ENCODE data around the gene OSBPL9.
A peak's percentile ranks its signal among the peaks of the same experiment; 100 is the strongest.
"Not testable (repeated sequence)": the region's sequence is repeated elsewhere in the genome, so short reads cannot be mapped to it uniquely, and the experiment has no call there.

The OSBPL9 gene

DNA sequence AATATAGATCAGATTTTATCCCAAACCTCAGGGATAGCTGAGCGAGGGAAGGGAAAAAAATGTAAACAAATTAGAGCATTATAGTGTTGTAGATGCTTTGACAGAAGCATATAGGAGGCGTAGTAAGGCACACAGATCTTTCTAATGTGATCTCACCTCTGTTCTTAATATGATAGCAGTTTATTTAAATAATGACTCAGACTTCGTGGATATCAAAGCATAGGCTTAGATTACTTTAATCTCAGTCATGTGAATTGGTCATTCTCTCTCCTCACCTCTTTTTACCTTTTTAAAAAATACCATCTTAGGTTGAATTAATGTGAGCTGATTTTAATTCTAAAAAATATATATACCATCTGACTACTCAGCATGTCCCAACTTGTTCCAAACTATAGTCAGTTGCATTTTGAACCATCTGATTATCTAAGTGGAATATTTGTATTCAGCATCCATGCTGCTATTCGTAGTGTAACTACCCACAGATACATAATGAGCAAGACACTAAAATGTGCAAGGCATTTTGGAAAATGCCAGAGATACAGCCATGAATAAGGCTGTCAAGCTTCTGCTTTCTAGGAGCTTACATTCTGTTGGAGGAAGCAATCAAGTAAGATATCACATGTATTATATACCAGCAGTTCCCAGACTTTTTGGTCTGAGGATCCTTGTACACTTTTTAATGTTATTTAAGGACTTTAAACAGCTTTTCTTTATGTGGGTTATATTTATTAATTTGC, 76.7 kb downstream of the OSBPL9 start:
- no peak for DNase-seq (ENCODE audit: low read depth, low spot score)
- H3K4me3 ChIP-seq (ENCODE audit: low read length), result no peak overlapping the region

DNA sequence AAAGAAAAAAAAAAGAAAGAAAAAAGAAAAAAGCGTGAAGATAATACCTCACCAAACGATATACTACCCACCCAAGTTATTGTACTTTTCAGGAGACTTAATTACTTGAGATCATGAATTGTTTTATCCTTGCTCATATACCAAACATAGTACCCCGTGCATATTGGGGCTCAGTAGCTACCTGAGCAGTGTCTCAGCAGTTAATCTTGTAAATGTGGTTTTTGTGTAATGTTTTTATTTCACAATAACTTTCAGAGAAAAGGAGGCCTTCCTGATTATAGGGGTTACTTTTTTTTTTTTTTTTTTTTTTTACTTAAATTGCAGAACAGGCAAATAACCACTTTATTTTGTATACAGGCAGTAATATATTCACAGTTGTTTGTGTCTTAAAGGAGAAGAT, 80.3 kb downstream of the OSBPL9 start:
- no peak for DNase-seq (ENCODE audit: low read depth, low spot score)
- H3K4me3 ChIP-seq (ENCODE audit: low read length), result no peak overlapping the region

DNA sequence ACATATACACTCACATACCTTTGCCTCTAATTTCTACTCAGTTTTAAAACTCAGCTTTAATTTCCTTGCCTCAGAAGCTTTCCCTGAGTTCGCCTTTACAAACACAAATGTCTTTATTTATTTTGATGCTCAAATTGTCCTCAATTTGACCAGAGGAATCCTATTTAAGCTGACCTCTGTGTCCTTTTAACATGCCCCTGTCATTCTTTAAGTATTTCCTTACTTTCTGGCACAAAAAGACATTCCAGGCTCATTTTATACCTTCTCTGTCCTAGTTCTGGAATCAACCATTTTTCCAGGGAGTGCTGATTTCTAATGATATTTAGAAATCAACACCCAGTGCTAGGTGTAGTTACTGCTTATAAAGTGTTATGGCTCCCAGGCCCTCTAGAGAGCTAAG, 82.5 kb downstream of the OSBPL9 start:
- no peak for DNase-seq (ENCODE audit: low read depth, low spot score)
- no peak overlapping the region for H3K4me3 ChIP-seq (ENCODE audit: low read length)

DNA sequence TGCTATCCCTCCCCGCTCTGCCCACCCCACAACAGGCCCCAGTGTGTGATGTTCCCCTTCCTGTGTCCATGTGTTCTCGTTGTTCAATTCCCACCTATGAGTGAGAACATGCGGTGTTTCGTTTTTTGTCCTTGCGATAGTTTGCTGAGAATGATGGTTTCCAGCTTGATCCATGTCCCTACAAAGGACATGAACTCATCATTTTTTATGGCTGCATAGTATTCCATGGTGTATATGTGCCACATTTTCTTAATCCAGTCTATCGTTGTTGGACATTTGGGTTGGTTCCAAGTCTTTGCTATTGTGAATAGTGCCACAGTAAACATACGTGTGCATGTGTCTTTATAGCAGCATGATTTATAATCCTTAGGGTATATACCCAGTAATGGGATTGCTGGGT, 84.9 kb downstream of the OSBPL9 start:
- H3K4me3 ChIP-seq (ENCODE audit: low read length); DNase-seq (ENCODE audit: low read depth, low spot score): not testable (repeated sequence)

DNA sequence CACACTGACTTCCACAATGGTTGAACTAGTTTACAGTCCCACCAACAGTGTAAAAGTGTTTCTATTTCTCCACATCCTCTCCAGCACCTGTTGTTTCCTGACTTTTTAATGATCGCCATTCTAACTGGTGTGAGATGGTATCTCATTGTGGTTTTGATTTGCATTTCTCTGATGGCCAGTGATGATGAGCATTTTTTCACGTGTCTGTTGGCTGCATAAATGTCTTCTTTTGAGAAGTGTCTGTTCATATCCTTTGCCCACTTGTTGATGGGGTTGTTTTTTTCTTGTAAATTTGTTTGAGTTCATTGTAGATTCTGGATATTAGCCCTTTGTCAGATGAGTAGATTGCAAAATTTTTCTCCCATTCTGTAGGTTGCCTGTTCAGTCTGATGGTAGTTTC, 85.3 kb downstream of the OSBPL9 start:
- not testable (repeated sequence) for H3K4me3 ChIP-seq (ENCODE audit: low read length); DNase-seq (ENCODE audit: low read depth, low spot score)

DNA sequence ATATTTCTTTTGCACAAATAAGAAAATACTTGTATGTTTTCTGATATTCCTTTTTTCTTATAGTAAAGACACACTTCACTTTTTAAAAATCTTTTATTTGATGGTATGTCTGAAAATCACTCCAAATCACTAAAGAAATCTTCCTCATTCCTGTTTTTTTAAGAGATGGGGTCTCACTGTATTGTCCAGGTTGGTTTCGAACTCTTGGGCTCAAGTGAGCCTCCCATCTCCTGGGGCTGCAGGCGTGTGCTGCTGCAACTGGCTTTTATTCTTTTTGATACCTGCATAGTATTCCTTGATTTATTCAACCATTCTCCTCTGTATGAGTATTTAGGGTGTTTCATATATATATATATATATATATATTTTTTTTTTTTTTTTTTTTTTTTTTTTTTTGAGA, 88.1 kb downstream of the OSBPL9 start:
- DNase-seq (ENCODE audit: low read depth, low spot score), result no peak
- H3K4me3 ChIP-seq (ENCODE audit: low read length), result no peak overlapping the region

DNA sequence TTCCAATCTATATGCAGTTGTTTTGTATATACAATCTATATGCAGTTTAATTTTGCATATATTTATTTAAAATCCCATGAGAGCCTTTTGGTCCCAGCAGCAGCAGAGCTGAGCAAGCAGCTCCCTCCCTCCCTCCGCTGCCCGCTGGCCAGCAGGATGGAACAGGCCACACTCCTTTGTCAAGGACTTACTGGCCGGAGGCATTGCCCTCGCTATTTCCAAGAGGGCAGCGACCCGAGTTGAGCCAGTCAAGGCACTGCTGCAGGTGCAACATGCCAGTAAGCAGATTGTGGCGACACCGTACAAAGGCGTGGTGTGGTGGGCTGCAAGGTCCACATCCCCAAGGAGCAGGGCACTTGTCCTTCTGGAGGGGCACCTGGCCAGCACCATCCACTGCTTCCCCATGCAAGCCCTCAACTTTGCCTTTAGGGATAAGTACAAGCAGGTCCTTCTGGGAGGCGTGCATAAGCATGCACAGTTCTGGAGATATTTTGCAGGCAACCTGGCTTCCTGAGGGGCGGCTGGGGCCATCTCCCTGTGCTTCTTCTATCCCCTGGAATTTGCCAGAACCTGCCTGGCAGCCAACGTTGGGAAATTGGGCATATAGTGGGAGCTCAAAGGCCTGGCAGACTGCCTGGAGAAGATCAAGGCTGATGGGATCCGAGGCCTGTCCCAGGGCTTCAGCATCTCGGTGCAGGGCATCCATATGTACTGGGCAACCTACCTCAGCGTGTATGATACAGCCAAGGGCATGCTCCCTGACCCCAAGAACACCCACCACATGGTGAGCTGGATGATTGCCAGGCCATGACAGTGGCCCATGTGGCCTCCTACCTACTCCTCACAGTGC, 92.2 kb downstream of the OSBPL9 start:
- DNase-seq (ENCODE audit: low read depth, low spot score), result no peak

DNA sequence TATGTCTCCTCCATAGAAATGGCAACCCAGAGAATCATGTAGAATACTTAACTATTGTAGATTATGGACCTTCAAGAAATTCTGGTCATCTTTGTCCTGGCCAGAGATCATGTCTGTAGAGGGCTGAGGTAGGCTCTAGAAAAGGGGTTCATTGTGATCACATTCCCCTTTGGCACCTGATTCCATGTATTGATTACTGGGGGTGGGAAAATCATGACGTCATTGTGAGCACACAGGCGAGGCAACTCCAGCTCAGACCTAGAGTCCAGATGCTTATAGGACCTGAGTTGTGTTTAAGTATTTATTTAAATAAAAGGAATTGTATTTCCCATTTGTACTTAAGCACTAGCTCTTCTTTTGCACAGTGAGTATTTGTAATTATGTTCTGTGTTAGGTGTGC, 93.1 kb downstream of the OSBPL9 start:
- H3K4me3 ChIP-seq (ENCODE audit: low read length), result no peak overlapping the region

More for the DNA sequence above, 92.2 kb downstream of the OSBPL9 start:
- no peak overlapping the region for H3K4me3 ChIP-seq (ENCODE audit: low read length)

DNA sequence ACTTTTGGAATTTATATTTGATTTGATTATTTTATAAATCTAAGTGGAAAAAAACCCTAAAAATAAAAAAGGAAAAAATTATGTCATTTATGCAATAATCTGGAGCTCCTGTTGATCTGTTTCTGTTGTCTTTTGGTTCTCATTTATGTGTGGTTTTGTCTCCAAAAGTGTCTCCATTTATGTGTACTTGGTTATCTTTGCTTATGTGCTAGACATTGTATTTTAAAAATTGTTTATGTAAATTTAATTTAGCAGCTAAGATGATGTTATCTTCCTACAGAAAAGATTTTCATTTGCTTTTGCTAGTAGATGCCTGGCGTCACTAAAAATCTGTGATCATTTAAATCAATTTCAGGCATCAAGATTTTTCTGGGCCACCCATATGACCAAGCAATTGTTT, 95.7 kb downstream of the OSBPL9 start:
- no peak overlapping the region for H3K4me3 ChIP-seq (ENCODE audit: low read length)
- DNase-seq (ENCODE audit: low read depth, low spot score), result no peak

More for the DNA sequence above, 93.1 kb downstream of the OSBPL9 start:
- no peak for DNase-seq (ENCODE audit: low read depth, low spot score)

DNA sequence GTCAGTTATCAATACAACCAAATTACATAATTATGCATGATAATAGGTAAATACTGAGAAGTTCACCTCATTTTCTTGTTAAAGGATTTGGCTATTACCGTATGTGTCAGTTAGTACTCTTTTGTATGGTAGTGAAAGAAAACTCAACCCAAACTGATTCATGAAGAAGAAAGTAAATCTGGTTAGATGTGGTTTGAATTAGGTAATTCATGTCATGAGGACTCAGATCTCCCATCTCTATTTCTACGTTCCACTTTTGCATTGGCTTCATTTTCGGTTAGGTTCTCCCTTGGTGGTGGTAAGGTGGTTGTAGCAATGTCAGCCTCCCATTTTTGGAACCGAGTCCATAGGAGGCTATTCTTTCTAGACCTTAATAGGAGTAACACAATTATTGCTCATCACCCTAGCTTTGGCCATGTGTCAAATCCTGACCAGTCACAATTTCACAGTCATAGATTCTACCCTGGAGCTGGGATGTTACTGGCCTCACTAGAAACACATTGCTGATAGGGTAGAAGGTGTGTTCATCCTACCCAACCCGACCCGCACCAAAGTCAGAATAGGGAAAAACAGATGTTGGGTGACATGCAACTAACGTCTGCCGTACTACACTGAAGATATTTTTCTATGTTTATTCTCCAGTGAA, 97.6 kb downstream of the OSBPL9 start:
- no peak overlapping the region for H3K4me3 ChIP-seq (ENCODE audit: low read length)
- no peak for DNase-seq (ENCODE audit: low read depth, low spot score)

DNA sequence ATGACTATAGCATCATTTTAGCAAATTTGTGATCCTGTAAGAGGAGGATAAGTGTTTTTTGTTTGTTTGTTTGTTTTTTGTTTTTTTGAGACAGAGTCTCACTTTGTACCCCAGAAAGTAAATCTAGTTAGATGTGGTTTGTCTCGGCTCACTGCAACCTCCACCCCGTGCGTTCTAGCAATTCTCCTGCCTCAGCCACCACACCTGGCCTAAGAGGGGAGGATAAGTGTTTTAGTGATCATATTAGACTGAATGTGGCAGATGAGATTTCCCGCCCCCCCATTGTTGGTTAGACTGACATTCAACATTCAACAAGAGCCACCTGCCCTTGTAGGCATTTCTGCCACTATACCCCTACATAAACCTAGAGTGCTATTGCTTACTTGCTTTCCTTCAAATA, 98.5 kb downstream of the OSBPL9 start:
- H3K4me3 ChIP-seq (ENCODE audit: low read length), result no peak overlapping the region
- DNase-seq (ENCODE audit: low read depth, low spot score), result peak; percentile 51

DNA sequence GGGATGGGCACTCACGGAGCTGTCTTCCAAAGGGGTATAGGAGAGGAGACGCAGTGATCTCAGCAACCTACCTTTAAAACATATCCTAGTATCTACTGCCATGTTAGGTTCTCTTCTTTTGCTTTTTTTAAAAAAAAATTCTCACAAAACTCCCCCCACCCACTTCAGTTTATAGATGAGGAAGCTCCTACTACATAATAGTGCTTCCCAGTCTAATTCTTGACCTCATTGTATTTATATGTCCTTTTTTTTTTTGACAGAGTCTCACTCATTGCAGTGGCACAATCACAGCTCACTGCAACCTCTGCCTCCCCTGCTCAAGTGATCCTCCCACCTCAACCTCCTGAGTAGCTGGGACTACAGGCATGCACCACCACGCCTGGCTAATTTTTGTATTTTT, 99.9 kb downstream of the OSBPL9 start:
- DNase-seq (ENCODE audit: low read depth, low spot score), result no peak
- H3K4me3 ChIP-seq (ENCODE audit: low read length), result no peak overlapping the region

DNA sequence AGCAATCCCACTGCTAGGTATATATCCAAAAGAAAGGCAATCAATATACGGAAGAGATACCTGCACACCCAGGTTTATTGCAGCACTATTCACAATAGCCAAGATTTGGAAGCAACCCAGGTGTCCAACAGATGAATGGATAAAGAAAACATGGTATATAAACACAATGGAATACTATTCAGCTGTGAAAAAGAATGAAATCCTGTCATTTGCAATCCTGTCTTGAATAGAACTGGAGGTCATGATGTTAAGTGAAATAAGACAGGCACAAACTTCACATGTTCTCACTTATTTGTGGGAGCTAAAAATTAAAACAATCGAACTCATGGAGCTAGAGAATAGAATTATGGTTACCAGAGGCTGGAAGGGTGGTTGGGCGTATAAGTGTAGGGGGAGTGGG, 101.0 kb downstream of the OSBPL9 start:
- H3K4me3 ChIP-seq (ENCODE audit: low read length), result no peak overlapping the region
- DNase-seq (ENCODE audit: low read depth, low spot score), result no peak

DNA sequence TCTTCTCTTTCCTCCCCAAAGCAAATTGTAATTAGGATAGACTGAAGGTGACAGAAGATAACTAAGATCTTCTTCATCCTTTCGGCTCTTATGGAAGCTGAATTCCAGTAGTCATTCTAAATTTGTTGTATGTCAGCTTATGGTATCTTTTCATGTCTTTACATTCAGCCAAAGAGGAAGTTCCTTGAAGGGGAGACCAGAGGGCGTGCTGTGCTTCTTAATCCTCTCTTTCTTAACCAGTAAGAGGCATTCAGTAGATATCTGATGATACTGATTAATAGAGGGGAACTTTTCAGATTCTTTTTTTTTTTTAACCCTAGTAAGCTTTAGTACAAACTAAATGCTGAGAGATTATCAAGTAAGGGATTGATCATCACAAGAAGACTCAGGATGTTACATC, 102.3 kb downstream of the OSBPL9 start:
- H3K4me3 ChIP-seq (ENCODE audit: low read length), result no peak overlapping the region
- DNase-seq (ENCODE audit: low read depth, low spot score), result no peak

DNA sequence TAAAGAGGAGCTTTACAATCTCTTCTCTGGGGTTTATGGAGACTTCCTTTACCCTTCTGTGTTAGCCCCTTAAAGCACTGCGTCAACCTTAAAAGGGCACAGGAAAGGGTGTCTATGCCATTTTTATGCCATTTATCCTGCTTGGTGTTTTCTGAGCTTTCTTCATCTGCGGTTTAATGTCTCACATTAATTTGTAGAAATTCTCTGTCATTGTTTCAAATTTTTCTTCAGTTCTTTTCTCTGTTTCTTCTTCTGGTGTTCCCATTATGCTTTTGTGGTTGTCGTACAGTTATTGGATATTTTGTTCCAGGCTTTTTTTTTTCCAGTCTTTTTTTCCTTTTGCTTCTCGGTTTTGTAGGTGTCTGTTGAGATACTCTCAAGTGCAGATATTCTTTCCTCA, 107.9 kb downstream of the OSBPL9 start:
- DNase-seq (ENCODE audit: low read depth, low spot score), result no peak
- no peak overlapping the region for H3K4me3 ChIP-seq (ENCODE audit: low read length)

DNA sequence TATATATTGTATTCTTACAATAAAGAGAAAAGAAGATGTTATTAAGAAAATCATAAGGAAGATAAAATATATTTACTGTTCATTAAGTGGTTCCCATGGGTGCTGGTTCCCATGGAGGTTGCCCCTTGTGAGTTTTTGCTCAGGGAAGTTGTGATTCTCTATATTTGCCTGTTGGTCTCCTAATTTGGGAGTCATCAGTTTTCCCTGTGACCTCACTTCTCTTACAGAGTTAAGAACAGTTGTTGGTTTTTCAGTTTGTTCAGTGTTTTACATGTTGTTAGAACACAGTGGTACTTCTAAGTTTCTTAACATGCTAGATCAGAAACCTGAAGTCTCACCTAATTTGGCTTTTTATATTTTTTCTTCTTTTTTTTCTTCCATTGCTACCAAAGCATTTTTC, 109.2 kb downstream of the OSBPL9 start:
- H3K4me3 ChIP-seq (ENCODE audit: low read length), result no peak overlapping the region
- DNase-seq (ENCODE audit: low read depth, low spot score), result no peak

DNA sequence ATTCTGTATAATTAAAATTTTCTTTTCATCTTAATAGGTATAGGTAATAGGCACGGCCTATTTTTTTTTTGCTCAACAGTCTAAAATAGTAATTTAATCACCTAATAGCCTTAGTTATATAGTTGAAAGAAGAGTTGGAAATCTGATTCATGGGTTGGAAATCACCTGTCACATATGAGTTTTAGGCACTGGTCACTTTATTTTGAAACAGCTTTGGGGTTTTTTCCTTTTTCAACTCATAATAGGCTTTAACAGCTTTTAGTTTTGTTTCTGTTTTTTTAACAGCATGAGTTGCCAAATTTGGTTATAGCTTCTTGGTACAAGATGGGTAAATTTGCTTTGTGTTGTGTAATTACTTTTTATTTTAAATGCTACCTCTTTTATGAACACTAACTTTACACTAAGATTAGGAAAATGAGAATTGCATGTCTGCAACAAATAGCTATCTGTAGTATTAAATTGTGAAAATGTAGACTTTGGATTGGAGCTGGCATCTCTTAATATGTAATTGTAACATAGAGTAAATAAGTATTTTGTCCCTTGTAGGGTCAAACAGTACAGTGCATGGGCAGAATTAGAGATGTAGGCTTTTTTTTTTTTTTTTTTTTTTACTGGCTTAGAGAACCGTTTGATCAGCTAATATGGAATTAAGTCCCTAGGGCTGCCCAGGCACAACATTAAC, 109.8 kb downstream of the OSBPL9 start:
- no peak for DNase-seq (ENCODE audit: low read depth, low spot score)
- no peak overlapping the region for H3K4me3 ChIP-seq (ENCODE audit: low read length)

DNA sequence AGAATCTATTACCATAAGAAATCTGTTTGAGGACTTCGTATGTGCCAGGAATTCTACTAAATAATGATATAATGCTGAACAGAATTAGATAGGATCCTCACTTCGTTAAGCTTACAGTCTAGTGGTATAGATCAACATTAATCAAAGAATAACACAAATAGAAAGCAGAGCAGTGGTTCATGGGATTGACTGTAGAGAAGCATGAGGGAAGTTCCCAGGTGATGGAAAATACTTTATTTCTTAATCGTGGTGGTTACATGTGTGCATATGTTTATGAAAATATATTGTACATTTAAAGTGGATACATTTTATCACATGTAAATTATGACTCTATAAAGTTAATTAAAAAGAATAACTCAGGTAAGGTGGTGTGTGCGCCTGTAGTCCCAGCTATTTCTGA, 110.5 kb downstream of the OSBPL9 start:
- DNase-seq (ENCODE audit: low read depth, low spot score), result no peak
- no peak overlapping the region for H3K4me3 ChIP-seq (ENCODE audit: low read length)

DNA sequence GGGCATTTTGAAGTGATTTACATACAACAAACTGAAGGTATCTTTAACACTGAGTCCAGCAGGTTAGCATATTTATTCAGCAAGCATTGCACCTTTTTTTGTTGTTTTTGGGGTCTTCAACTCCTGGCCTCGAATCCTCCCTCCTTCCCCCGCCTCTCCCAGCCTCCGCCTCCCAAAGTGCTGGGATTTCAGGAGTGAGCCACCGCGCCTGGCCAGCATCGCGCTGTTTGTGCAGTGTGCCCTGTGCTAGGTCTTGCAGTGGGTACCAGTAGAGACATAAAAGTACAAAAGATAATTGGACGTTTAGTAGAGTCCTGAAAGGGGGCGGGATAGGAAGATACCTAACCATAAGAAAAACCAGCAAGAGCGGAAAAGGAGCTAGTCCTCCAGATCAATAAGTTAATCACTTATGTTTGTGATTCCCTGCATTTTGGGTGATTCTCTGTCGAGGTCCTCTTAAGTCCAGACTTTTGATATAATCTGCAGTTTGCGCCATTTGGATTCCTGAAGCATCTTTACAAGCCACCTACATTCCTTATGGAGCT, 111.8 kb downstream of the OSBPL9 start:
- no peak for DNase-seq (ENCODE audit: low read depth, low spot score)
- H3K4me3 ChIP-seq (ENCODE audit: low read length), result peak overlapping the region; percentile 81
